Mammary epithelial cell (primary cell): ENCODE data around the gene STX18.

Experiments used
- CTCF ChIP-seq, 2 donors: IDR thresholded peaks in 1 of 2; conservative IDR thresholded peaks in 1 of 2; 2 replicates each; pipeline ENCODE4 v1.5.1; 2011 to 2012; ENCODE audit warnings: inconsistent platforms in 2 of 2, low read length in 2 of 2, mild to moderate bottlenecking in 2 of 2, control low read depth in 1 of 2, low read depth in 1 of 2; ENCODE audit not compliant: insufficient read depth in 1 of 2; ENCODE audit errors: extremely low read depth in 1 of 2
- EZH2 ChIP-seq: IDR thresholded peaks from 2 replicates; pipeline ENCODE4 v1.6.1; 2012; ENCODE audit warnings: low read length, inconsistent platforms, borderline replicate concordance

DNA sequence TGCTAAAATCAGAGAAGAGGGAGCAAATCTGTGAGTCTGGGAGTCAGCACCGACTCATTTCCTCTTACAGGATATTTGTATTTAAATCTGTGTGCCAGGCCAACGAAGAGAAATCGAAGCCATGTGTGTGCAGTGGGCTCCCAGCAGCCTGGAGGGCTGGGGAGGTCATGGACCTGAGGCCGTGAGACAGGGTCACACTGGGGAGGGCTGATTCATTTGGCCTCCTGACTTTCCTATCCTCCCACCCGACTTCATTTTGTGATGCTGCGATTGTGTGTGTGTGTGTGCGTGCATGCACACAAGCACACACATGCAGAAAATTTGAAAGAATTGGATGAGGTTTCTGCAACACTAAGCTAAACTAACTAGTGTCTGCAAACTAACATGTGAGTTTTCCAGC is 48.7 kb upstream of the STX18 start:
- no peak for TF ChIP-seq CTCF (conservative IDR thresholded peaks at IDR 0.05 in 1 of 2, IDR thresholded peaks at IDR 0.05 in 1 of 2; ENCODE audit: extremely low read depth in 1 of 2, insufficient read depth in 1 of 2, low read depth in 1 of 2, low read length in 2 of 2)
- no peak for TF ChIP-seq EZH2
